HG03442 (cell line): Measurements from ENCODE around the gene TNFAIP8.

ENCODE experiments used
- ATAC-seq: cut with Tn5 transposase; IDR thresholded peaks from one replicate; pipeline ENCODE4 v1.9.1; 2021; ENCODE audit warnings: mild to moderate bottlenecking, moderate library complexity; ENCODE audit not compliant: unreplicated experiment

TNFAIP8 gene

GRCh38 chr5:119328753-119329602 lies 26.8 kb upstream of the TNFAIP8 start:
- no peak for ATAC-seq

- ATAC-seq, result no peak
Observed at GRCh38 chr5:119329666-119330065, 26.2 kb upstream of the TNFAIP8 start.

DNA sequence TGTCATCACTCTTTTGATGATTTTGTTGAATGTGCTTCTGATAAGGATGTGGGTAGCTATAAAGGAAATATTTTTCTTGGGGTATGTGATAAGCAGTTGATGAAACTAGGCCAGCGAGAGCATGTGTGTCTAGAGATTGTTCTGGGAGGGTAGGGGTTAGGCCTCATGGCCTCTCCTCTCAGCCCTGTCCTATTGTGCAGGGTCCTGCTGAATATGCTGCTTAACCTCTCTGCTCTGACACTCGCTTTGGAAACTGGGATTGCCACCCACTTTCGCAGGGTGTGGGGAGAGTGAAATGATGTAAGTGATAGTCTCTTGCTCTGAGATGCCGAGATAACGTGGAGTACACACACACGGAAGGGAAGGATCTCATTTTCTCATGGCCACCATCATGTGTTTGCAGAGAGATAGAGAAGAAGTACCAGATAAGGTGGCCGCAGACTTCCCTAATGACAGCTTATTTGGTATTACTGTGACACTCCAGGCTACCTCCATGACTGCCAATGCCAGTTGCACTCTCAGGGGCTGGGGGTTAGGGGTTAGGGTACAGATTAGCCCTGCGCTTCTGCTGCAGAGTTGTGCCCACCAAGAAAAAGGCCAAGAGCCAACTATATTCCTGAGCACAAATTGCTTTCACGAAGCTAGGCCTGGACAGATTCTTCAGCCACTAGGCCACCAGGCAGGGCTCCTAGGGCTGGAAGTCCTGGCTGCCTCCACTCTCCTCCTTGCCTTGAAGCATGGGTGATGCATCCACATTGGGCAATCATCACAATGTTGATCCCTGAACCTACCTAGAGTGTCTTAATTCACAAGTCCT lies 25.2 kb upstream of the TNFAIP8 start:
- ATAC-seq, result no peak

- no peak for ATAC-seq
Observed at GRCh38 chr5:119331566-119332095, 24.2 kb upstream of the TNFAIP8 start.

GRCh38 chr5:119332208-119332607 lies 23.6 kb upstream of the TNFAIP8 start:
- no peak for ATAC-seq

DNA sequence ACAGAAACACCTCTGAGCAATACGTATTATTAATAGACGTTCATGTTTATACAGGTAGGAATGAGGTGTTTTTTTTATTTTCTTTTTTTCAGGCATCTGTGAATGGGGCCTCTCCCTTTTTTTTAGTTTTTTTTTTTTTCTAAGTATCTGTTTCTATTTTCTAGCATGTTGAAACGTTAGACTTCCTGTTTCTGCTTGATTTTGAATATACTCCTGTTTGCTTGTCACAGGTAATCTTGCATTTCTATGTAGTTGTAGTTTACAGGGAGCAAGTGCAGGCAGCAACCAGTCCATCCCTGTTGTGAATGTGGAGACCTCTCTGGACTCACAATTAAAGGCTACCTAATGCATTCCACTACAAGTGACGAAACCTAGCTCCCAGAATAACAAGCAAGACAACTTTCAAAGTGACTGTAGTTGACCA lies 22.8 kb upstream of the TNFAIP8 start:
- peak; percentile 19 for ATAC-seq

DNA sequence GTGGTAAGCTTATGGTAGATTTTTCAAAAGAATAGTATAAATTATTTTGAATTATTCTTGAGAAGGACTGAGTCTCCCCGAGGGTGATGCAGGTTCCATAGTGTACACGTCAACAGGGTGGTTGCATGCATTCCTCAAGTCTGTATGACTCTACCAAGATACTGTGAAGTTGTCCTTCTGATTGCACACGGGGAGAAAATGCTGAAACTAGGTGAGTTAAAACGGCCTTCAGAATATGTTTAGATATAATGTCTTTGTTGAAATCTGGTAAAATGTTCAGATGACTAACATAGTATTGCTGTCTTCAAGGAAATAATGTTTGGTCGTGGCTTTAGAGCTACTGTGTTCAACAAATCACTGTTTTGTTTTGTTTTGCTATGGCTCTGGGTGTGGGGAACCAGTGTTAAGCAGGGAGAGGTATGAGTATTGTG lies 22.4 kb upstream of the TNFAIP8 start:
- ATAC-seq, result peak; percentile 15

DNA sequence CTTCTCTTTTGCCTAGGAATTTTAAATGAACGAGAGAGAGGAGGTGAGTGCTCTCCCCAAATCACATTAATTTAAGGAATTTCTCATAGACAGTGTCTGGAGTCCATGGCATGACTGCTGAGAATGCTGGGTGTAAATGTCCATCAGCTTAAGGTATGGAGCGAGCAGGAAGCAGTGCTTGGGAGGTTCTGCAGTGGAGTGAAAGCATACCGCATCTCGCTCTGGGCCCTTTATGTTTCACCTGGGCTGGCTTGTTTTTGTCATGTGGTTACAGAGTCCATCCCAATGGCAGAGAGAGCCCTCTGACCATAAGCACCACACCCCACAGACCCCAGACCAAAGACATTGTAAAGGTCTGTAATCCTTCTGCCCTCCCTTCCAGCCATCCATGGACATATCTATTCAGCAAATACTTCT lies 20.6 kb upstream of the TNFAIP8 start:
- no peak for ATAC-seq

GRCh38 chr5:119336262-119336661 lies 19.6 kb upstream of the TNFAIP8 start:
- ATAC-seq, result no peak

GRCh38 chr5:119336845-119337580 lies 18.8 kb upstream of the TNFAIP8 start:
- ATAC-seq, result no peak

- ATAC-seq, result no peak
Observed at GRCh38 chr5:119338326-119338946, 17.4 kb upstream of the TNFAIP8 start.

DNA sequence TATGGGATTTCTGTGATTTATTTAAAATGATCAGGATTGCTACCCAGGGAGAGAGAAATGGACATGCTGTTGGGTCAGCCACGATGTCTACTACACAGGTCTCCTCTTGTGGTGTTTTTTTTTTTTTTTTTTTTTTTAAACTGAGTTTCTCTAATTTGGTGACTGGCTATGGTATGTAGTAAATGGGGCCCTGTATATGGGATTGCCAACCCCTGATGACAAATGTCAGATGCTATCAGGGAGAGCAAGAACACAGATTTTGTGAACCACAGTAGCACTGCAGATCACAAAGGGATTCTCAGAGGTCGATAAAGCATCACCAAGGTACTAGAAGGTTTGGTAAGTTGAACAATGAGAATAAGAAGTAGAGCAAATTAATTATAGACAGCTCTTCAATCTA lies 16.5 kb upstream of the TNFAIP8 start:
- no peak for ATAC-seq

- ATAC-seq, result no peak
Observed at GRCh38 chr5:119339965-119340364, 15.9 kb upstream of the TNFAIP8 start.

- ATAC-seq, result peak; percentile 52
Observed at GRCh38 chr5:119340597-119341218, 15.1 kb upstream of the TNFAIP8 start.

DNA sequence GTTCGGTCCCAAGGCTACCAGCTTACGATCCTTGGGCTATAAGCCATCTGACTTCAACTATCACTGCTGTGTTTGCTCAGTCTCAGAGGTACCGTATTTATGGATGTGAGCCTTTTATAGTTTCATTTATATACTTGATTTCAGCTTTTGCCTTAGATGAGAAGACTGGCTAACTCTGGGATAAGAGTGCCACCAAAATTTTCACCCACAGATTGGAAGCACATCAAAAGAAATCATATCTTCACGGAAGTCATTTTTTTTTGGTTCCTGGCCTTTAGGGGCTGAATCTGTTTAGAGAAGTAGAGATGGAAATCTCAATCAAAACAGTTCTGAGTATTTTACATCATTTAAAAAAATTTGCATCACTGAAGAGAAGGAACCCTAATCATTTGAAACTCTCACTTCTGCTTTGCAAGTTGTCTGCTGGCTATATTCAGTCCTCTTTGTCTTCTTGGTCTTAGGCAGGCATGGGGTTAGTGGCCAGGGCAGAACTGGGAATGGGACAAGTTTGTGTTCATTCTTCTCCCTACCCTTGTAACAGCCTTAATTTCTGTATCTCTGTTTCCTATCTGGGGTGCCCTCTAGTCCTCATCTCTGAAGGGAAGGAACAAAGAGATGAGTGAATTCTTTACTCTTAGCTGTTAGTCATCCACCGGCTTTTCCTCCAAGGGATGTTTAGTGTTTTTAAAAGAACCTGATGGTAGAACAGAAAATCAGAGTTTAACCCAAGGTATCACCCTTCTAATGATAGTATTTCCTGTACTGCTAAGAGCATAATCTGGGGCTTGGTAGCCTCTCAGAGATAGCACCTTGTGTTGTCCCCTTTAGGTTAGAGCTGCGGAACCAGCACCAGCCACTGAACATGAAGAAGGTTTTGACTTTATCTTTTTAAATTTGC lies 14.1 kb upstream of the TNFAIP8 start:
- peak; percentile 36 for ATAC-seq

- no peak for ATAC-seq
Observed at GRCh38 chr5:119342406-119342805, 13.4 kb upstream of the TNFAIP8 start.

- ATAC-seq, result no peak
Observed at GRCh38 chr5:119343052-119343451, 12.8 kb upstream of the TNFAIP8 start.

DNA sequence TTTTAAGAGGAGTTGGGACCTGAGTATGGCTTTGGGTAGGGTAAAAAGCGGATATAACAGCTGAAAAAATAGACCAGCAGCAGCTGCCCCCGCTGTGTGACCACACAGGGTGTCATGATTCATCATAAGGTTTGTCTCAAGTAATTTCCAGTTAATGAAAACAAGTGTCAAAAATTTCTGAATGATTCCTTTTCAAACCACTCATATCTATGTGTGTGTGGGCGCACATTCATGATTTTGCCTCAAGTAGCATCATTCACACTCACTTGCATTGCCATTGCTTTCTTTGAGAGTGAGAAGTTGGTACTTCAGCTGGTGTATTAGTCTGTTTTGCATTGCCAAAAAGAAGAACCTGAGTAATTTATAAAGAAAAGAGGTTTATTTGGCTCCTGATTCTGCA lies 12.1 kb upstream of the TNFAIP8 start:
- peak; percentile 35 for ATAC-seq

GRCh38 chr5:119344231-119344630 lies 11.6 kb upstream of the TNFAIP8 start:
- no peak for ATAC-seq
